GM19193 (cell line): Measurements from ENCODE around the gene OTOG.

Experiments
- POLR2A ChIP-seq: IDR thresholded peaks from 4 replicates; pipeline ENCODE4 v1.6.1; 2011; ENCODE audit not compliant: insufficient read depth, insufficient read length; ENCODE audit errors: extremely low read depth

The OTOG gene

GRCh38 chr11:17563231-17563646 is 16.2 kb downstream of the OTOG start:
- no peak for TF ChIP-seq POLR2A

GRCh38 chr11:17563961-17564686 is 17.1 kb downstream of the OTOG start:
- no peak for TF ChIP-seq POLR2A

GRCh38 chr11:17564687-17565042 is 17.6 kb downstream of the OTOG start:
- no peak for TF ChIP-seq POLR2A

- TF ChIP-seq POLR2A, result no peak
Measured at GRCh38 chr11:17568944-17569343, 21.9 kb downstream of the OTOG start.

GRCh38 chr11:17570034-17570433 is 23.0 kb downstream of the OTOG start:
- no peak for TF ChIP-seq POLR2A

GRCh38 chr11:17571431-17572358 is 24.6 kb downstream of the OTOG start:
- no peak for TF ChIP-seq POLR2A

- TF ChIP-seq POLR2A, result no peak
Measured at GRCh38 chr11:17572359-17572690, 25.3 kb downstream of the OTOG start.

GRCh38 chr11:17572791-17573460 is 25.9 kb downstream of the OTOG start:
- no peak for TF ChIP-seq POLR2A

GRCh38 chr11:17573526-17573925 is 26.5 kb downstream of the OTOG start:
- TF ChIP-seq POLR2A, result no peak

GRCh38 chr11:17574141-17575091 is 27.4 kb downstream of the OTOG start:
- TF ChIP-seq POLR2A, result no peak

- TF ChIP-seq POLR2A, result no peak
Measured at GRCh38 chr11:17575431-17576425, 28.7 kb downstream of the OTOG start.

GRCh38 chr11:17578296-17578695 is 31.2 kb downstream of the OTOG start:
- TF ChIP-seq POLR2A, result no peak

- TF ChIP-seq POLR2A, result no peak
Measured at GRCh38 chr11:17578958-17579357, 31.9 kb downstream of the OTOG start.
